ENCODE data around the gene FAM9A. TPM values are rescaled to one million over a fixed set of nuclear protein-coding genes. Genes with fewer than 3 reads are reported as not detected.

The FAM9A gene
- total and polyA plus RNA-seq, 2 of the 13 experiments (the other 11 are each of a cell fraction or from before 2014, with no cell fraction given) = not detected

- Histone ChIP-seq H3K27ac (ENCODE audit: extremely low read length, insufficient read depth, low read length) (no peak overlapping the region), H2AFZ (ENCODE audit: low read length) (no peak overlapping the region), H3K27me3 (ENCODE audit: control insufficient read depth in 1 of 2, insufficient read depth in 2 of 2, low read length in 2 of 2) (no peaks in the 10 kb centered on the region), H3K4me1 (ENCODE audit: insufficient read depth, low read length) (no peaks in the 10 kb centered on the region), H3K9me3 (ENCODE audit: low read length) (no peaks in the 10 kb centered on the region), H4K20me1 (ENCODE audit: insufficient read depth, low read length) (no peaks in the 10 kb centered on the region), H3K4me2 (ENCODE audit: low read depth, low read length) (no peak overlapping the region), H3K9ac (ENCODE audit: insufficient read depth, low read depth, low read length) (no peak overlapping the region), H3K79me2 (ENCODE audit: insufficient read depth, low read length) (no peaks in the 10 kb centered on the region), H3K4me3 (replicated peaks in 1 of 3; ENCODE audit: insufficient read depth in 1 of 3, low read depth in 2 of 3, low read length in 3 of 3) (no peak overlapping the region), H3K36me3 (replicated peaks in 1 of 2; ENCODE audit: control insufficient read depth in 1 of 2, insufficient read depth in 2 of 2, low read length in 2 of 2) (no peaks in the 10 kb centered on the region)
- POLR2A ChIA-PET = no interaction called here
- no peak for FAIRE-seq
- TF ChIP-seq JUNB (CRISPR knock-in tag; IDR thresholded peaks at IDR 0.05; ENCODE audit: borderline replicate concordance) (no peak), KDM4B (CRISPR knock-in tag; IDR thresholded peaks at IDR 0.05) (no peak), BHLHE40 (IDR thresholded peaks at IDR 0.05; ENCODE audit: low read length) (no peak), HINFP (CRISPR knock-in tag; IDR thresholded peaks at IDR 0.05; ENCODE audit: low read depth) (no peak)
- ATAC-seq = no peak
- no TSS peak for BruUV-seq (replicated peaks)
- intact Hi-C loops (cut with micrococcal nuclease; ENCODE audit: unreplicated experiment) (no loop called here), in situ Hi-C loops (cut with HindIII; ENCODE audit: extremely low pct_ligation_motif_present, low pct_unique_long_range_greater_than_20kb) (no loop called here)
- CTCF ChIA-PET (ENCODE audit: low intra/inter-chr PET ratio, low total read pairs) = no interaction called here
- no peak for DNase-seq (ENCODE audit: low spot score)
- WGBS (ENCODE audit: low lambda C conversion rate) = 71% methylated on average over 4 of the region's 6 CpGs
Measured at GRCh38 chrX:8841911-8842310, 40.7 kb upstream of the FAM9A start.

- intact Hi-C loops (cut with micrococcal nuclease; ENCODE audit: unreplicated experiment) = no loop called here
- POLR2A ChIA-PET = no interaction called here
- Histone ChIP-seq H3K9ac (ENCODE audit: insufficient read depth, low read depth, low read length) (no peak overlapping the region), H3K4me1 (ENCODE audit: insufficient read depth, low read length) (no peaks in the 10 kb centered on the region), H2AFZ (ENCODE audit: low read length) (no peak overlapping the region), H3K9me3 (ENCODE audit: low read length) (no peaks in the 10 kb centered on the region), H3K27me3 (ENCODE audit: control insufficient read depth in 1 of 2, insufficient read depth in 2 of 2, low read length in 2 of 2) (no peaks in the 10 kb centered on the region), H3K36me3 (replicated peaks in 1 of 2; ENCODE audit: control insufficient read depth in 1 of 2, insufficient read depth in 2 of 2, low read length in 2 of 2) (no peaks in the 10 kb centered on the region), H3K4me3 (replicated peaks in 1 of 3; ENCODE audit: insufficient read depth in 1 of 3, low read depth in 2 of 3, low read length in 3 of 3) (no peak overlapping the region), H3K27ac (ENCODE audit: extremely low read length, insufficient read depth, low read length) (no peak overlapping the region), H4K20me1 (ENCODE audit: insufficient read depth, low read length) (no peaks in the 10 kb centered on the region), H3K4me2 (ENCODE audit: low read depth, low read length) (no peak overlapping the region), H3K79me2 (ENCODE audit: insufficient read depth, low read length) (no peaks in the 10 kb centered on the region)
- in situ Hi-C loops (cut with HindIII; ENCODE audit: extremely low pct_ligation_motif_present, low pct_unique_long_range_greater_than_20kb) = no loop called here
- 40% methylated on average over 1 of the region's 1 CpG for WGBS (ENCODE audit: low lambda C conversion rate)
- no peak for DNase-seq (ENCODE audit: low spot score)
- TF ChIP-seq MAFK (conservative IDR thresholded peaks at IDR 0.05 in 1 of 2, IDR thresholded peaks at IDR 0.05 in 1 of 2; ENCODE audit: low read length in 2 of 2) (peak; percentile 58 to 80; a peak in 3 of 4 replicates), KDM5B (CRISPR knock-in tag; IDR thresholded peaks at IDR 0.05; ENCODE audit: borderline replicate concordance) (no peak), ZNF124 (CRISPR knock-in tag; IDR thresholded peaks at IDR 0.05) (no peak), ZNF773 (CRISPR knock-in tag; IDR thresholded peaks at IDR 0.05; ENCODE audit: borderline replicate concordance) (no peak), MAFF (IDR thresholded peaks at IDR 0.05; ENCODE audit: low read depth, low read length) (peak; percentile 71), ZNF33B (CRISPR knock-in tag; IDR thresholded peaks at IDR 0.05) (no peak), PAX8 (CRISPR knock-in tag; IDR thresholded peaks at IDR 0.05; ENCODE audit: borderline replicate concordance) (no peak)
- BruUV-seq (replicated peaks) = no TSS peak
- CTCF ChIA-PET (ENCODE audit: low intra/inter-chr PET ratio, low total read pairs) = no interaction called here
- FAIRE-seq = no peak
- no peak for ATAC-seq
Measured at GRCh38 chrX:8834392-8834791, 33.2 kb upstream of the FAM9A start.

All from HepG2 (cell line).